Hippocampal formation (tissue), 2 donors: ENCODE measurements around the gene OSBPL2.

Source experiments
- DNase-seq, 2 donors: peaks; one replicate each; lab custom pipeline; 2025; lab: John Stamatoyannopoulos, UW

The OSBPL2 gene

DNA sequence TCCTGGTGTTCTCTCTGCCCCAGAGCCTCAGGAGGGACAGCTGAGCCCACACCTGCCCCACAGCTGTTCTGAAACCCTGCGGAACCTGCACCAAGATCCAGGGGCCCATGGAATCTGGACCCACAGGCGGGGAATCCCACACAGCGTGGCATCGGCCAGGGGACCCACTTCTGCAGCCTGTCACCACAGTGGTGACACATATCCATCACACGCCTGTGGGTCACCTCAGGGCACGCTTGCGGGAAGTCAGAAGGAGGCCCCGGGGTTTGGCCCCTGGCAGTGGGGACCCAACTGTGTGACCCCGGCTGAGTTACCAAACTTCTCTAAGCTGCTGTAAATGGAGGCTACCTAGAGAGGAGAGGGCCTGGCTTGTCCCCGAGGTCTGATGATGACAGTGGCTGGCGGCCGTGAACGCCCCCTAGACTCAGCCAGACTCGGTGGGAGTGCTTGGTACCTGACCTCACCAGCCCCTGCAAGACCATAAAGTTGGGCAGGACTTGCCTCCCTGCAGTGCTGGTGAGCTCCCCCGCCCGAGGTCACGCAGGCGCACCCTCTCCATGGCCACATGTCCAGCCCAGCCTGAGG, 16.0 kb upstream of the OSBPL2 start:
- no peak for DNase-seq

DNA sequence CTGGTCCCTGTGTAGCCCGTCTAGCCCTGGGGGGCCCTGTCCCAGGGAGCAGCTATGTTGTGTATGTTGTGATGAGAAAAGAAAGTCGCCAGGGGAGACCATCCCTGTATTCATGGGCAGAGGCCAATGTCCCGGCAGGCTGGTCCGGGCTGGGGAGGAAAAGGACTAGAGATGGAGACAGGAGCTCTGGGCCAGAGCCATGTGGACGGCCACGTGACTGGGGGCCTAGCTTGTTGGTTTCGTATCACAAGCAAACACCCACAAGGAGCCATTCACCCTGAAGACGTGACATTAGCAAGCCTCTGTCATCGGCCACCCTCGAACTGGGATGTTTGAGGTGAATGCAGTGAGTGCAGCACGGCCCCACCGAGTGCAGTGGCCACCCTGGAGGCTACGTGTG, 15.3 kb upstream of the OSBPL2 start:
- DNase-seq, result no peak

DNA sequence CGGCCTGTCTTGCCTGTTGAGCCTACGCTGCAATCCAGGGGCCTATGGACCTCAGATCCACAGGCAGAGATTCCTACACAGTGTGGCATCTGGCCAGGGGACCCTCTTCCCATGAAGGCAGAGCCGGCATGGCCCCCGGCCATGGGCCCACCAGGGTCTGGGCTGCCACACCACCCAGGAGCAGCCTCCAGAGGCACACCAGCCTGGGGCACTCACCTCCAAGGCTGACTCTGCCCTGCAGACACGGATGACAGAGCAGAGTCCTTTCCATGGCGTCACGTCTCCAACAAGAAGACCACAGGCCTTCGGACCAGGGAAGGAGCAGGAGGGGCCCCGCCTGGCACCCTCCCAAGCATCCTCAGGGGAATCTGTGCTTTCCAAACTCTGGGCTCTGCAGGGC, 14.8 kb upstream of the OSBPL2 start:
- DNase-seq, result no peak

DNA sequence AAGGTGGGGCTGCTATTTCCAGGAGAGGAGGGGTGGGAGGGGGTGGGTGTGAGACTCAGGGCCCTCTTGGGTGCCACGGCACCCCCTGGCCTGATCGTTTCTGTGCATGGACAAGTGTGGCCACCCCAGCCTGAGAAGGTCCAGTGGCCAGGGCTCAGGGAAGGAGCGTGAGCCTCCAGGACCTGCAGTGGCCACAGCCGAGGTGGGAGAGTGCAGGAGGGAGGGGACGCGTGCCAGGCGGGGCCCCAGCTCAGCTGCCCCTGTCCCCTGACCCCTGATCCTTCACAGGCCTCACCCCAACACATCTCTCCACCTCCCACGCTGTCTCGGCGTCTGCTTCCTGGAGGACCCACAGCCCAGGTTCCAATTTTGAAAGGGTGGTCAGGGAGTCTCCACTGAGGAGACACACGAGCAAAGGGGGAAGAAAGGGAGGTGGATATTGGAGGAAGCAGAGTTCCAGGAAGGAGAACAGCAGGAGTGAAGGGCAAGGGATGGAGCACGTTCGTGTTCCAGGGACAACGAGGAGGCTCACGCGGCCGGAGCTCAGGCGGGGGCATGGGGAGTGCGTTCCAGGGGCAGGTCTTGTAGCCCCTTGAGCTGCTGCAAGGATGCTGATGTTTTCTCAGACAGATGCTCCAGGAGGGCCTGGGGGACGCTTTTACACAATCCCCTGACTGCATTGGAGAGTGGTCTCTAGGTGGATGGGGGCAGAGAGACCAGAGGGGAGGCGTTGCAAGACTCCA, 14.0 kb upstream of the OSBPL2 start:
- no peak for DNase-seq

DNA sequence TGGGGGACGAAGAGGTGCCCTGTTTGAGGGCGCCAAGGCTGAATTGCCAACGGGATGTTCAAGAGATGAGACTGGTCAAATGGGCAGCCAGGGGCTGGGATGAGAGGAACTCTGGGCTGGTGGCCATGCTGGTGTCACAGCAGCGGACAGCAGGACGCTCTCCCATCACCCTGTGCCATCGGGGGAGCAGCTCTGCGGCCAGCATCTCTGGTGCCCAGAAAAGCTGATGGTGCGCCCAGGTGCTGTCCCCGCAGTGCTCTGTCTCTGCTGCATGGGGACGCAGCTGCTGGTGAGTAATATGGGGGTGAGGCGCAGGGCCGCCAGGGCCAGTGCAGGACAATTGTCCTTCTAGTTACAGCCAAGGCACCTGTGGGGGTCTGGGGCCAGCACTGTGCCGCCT, 13.3 kb upstream of the OSBPL2 start:
- DNase-seq, result no peak

DNA sequence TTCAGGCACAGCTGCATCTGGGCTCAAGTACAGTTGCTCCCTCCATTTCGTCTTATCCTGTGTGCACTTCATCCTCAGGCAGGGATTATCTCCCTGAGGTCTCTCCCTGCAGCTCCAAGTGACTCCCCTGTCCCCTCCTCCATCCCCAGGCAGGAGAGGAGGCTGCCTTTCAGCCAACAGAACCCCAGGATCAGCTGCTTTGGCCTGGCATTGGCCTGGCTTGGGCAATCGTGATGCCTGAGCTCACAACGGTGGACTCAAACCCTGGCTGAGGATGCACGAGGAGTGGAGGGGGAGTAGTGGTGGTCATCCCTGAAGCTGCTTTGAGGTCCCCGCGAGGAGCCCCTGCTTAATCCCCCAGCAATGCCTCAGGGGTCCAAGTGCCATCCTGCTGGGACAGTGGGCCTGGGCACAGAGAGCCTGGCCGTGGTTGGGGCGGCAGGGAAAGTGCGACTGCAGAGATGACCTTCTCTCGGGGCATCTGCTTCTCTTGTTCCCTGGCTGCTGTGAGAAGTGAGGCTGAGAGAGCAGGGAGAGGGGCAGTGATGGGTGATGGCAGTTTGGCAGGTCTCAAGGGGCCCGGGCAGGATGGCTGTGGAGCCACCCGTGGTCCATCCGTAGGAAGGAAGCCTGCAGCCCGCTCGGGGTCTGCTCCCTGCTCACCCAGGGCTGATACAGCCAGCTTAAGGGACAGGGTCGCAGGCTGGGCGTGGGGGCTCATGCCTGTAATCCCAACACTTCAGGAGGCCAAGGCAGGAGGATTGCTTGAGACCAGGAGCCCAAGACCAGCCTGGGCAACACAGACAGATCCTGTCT, 12.3 kb upstream of the OSBPL2 start:
- DNase-seq, result no peak

DNA sequence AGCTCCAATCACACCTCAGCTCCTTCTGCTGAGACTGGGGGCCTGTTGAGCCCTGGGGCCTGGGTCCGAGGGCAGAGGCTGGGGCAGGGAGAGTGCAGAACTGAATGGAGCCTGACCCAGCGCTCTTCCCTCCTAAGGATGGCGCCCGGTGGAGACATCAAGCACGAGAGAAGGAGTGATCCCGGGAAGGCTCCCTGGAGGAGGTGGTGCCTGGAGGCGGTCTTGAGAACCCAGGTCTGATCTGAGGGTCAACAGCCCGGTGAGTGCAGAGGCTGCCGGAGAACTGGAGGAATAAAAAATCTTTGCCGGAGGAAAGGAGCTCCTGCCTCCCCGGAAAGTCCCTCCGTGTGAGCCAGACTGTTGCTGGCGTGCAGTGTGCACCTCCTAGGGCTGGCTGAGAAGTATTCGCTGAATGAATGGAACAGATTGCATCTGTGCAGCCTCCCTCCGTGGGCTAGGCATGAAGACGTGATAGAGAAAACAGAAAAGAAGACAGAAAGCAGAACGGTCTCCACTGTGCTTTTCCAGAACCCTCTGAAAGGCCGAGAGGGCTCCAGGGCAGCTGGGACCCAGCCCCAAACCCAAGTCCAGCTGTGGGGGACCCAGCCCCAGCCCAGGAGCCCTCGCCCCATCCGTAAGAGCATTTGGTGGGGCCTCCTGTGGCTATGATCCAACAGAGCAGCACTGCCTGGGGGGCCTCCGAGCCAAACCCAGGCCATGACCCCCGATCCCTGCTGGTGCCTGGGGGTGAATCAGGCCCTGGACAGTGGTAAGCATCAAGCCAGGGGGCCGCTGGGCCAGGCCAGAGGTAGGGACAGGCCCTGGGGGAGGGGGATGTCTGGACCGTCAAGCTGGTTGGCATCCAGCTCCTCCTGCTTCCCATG, 11.4 kb upstream of the OSBPL2 start:
- no peak for DNase-seq

DNA sequence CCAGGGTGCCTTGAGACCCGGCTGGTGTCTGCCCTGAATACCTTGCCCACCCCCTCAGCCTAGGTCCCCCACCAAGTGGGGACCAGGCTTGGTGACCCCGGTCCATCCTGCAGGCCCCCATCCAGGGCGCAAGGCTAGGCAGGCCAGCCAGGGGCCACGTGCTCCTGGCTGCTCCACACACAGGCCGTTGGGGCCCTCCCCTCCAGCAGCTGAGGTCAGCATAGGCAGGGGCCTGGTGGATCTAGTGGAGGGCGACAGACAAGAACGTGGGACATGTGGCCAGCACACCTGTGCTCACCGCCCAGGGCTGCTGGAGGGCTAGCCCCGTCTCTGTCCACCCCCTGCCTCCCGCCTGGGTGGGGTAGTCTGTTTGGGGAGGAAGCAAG, 10.7 kb upstream of the OSBPL2 start:
- no peak for DNase-seq

DNA sequence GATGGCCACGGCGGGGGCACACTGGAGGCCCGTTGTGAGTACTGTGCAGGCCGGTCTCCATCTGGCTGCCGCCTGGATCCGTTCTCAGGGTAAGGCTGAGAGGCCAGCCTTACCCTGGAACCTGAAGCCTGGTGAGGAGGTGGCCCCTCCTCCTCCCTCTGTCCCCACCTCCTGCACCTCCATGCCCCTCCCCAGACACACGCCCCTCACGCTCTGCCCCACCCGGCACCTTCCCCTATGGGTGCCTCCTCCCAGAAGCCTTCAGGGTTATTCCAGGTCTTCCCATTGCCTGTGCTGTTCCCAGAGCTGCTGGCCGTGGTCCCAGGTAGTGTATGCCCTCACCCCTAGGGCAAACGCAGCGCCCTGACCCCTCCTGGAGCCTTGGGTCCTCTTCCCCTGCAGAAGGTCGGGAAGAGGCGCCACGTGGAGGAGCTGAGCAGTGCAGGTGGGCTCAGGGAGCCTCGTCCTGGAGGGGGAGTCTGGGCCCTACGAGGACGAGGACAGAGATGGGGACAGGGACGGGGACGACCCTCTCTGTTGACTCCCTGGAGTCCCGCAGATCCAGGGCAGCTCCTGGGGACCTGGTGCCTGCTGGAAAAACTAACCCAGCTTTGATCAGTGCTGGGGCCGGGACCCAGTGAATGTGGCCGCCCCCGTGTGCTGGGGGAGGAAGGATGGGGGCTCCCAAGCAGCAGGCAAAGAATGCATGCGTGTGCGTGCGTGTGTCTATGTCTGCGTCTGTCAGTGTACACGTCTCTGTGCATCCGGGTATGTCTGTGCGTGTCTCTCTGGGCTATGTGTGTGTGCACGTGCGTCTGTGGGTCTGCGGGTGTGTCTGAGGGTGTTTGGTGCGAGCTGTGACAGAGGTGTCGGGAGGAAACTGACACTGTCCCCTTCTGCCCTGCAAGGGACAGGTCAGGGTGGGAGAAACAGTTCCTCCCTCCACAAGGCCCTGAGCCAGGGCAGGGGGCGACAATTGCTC, 10.1 kb upstream of the OSBPL2 start:
- DNase-seq, result no peak

DNA sequence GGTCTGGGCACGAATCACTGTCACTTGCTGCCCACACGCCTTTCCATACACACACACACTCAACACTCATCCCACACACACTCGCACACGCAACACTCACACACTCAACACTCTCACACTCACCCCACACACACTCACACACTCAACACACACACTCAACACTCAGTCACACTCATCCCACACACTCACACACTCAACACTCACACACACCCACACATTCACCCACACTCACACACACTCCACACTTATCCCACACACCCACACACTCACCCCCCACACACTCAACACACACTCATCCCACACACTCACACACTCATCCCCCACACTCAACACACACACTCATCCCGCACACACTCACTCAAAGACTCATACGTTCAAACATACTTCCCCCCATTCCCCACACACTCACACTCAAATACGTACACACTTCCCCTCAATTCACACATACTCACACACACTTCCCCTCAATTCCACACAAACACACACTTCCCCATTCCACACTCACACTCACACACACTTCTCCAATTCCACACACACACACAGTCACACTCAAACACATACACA, 9.3 kb upstream of the OSBPL2 start:
- no peak for DNase-seq

DNA sequence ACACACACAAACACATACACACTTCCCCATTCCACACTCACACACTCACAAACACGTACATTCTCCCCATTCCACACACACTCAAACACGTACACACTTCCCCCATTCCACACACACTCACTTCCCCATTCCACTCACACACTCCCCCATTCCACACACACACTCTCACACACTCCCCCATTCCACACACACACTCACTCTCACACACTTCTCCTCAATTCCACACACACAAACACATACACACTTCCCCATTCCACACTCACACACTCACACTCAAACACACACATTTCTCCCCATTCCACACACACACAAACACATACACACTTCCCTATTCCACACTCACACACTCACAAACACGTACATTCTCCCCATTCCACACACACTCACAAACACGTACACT, 8.7 kb upstream of the OSBPL2 start:
- no peak for DNase-seq

DNA sequence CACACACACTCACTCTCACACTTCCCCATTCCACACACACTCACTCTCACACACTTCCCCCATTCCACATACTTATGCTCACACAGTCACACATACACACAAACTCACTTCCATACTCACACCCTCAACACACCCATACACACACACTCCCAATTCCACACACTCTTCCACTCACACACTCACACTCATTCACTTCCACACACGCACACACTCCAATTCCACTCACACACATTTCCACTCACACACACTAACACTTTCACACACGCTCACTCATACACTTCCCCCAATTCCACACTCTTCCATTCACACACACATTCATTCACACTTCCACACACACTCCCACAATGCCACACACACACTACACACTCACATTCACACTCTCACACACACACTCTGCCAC, 8.0 kb upstream of the OSBPL2 start:
- no peak for DNase-seq

DNA sequence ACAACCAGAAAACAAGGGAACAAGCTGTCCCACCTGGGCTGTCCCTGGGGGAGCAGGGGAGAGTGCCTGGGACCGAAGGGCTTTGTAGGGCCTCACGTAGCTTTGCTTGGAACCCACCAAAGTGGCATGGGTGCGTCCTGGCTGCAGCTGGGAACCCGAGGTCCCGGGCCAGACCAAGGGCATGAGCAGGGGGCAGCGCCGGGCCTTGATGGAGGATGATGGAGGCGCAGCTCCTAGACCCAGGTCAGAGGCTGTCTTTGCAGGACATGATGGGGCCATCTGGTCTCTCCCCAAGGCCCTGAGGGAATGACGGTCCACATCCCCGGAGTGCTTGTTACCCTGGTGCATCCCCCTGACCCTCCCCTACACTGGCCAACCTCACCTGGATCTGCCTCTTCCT, 7.6 kb upstream of the OSBPL2 start:
- DNase-seq, result no peak

DNA sequence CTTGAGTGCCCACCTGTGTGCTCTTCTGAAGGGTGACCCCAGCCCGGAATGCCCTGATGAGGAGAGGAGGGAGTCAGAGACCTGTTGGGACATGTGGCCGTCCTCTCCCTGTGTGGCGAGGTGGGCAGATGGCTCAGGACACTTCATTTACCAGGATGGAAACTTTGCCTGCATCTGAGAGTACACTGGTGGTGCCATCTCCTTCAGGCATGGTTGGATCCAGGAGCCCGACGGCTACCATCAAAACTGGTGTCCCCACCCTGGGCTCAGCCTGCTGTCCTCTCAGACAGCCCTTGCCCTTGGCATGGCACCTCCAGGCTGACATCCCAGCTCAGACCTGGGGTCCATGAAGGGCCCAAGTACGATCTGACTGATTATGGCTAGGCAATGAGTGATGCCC, 7.0 kb upstream of the OSBPL2 start:
- DNase-seq, result no peak

DNA sequence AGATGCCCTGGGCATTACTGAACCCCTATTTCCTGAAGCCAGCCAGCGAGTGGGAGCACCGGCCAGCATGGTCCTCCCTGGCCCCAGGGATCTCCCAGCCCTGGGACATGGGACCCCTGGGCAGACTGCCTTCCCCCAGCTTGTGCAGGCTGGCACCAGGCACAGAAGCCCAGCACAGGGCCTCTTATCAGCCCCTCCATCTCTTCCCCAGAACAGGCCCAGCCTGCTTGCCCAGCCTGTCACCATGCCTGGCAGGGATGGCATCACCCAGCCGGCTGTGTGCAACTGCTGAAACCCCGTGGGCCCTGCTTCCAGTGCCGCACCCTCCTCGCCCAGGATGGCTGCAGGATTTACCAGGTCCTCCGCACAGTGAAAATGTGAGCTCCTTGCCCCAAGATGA, 6.1 kb upstream of the OSBPL2 start:
- no peak for DNase-seq

DNA sequence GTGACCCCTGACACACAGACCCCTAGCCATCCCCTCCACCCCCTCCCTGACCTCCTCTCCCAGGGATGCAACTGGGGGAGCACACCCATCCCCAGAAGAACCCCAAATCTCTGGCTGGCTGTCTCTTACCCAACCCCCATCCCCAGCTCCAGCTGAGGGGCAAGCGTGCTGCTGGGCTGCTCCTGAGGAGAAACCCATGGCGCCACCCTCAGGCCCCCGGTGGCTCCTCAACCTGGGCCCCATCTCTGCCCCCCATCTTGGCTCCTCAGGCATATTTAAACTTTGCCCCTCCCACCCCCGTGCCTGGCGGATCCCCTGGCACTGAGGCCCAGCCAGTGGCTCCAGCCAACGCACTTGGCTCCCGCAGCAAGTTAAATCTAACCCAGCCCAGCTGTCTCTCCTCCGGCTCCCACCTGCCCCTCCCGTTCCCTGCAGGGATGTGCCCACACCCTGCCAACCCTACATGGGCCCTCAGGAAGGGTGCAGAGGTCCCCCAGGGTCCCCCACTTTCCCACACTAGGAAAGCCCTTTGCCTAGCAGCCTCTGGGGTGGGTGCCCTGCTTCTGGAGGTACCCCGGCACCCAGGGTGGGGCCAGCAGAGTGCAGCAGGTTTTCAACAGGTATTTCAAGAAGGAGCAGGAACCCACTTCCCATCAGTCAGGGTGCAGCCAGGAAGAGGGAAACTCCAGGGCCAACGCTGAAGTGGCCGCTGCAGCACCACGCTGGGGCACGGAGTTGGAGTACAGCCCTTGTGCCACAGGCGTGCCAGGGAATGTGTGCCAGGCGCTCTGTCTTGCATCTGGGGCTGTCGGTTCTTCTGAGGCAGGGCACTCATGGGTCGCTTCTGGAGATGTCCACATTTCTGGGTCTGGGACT, 5.3 kb upstream of the OSBPL2 start:
- DNase-seq, result no peak

DNA sequence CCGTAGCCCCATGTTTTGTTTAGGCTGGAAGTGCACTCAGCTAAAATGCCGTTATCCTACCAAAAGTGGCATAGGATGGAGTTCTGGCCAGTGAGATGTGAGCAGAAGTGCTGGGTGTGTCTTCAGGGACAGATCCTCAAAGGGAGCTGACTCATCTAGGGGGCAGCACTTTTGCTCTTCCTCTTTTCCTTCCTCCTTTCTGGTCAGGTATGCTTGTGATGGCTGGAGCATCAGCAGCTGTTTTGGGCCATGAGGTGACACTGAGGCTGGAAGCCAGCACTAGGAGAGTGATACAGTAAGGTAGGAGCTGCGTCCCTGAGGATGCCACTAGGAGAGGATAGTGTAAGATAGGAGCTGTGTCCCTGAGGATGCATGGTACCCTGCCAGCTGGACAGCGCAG, 4.6 kb upstream of the OSBPL2 start:
- DNase-seq, result no peak

DNA sequence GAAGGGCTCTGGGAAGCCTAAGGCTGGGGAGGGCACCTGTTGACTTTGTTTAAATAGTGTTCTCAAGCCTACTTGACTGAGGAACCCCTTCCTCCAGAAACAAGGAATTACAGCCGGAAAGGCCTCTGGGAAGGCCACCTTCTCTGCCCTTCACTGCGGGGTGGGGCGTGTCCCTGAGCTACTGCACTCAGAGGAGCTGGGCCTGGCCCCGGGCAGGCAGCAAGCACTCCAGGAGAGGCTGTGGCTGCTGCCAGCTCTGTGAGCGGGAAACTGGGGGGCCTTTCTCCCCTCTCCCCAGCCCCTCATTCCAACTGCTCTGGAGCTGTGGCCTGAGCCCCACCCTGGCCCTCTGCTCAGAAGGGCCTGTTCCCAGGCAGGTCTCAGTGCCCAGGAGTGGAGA, 4.0 kb upstream of the OSBPL2 start:
- no peak for DNase-seq

DNA sequence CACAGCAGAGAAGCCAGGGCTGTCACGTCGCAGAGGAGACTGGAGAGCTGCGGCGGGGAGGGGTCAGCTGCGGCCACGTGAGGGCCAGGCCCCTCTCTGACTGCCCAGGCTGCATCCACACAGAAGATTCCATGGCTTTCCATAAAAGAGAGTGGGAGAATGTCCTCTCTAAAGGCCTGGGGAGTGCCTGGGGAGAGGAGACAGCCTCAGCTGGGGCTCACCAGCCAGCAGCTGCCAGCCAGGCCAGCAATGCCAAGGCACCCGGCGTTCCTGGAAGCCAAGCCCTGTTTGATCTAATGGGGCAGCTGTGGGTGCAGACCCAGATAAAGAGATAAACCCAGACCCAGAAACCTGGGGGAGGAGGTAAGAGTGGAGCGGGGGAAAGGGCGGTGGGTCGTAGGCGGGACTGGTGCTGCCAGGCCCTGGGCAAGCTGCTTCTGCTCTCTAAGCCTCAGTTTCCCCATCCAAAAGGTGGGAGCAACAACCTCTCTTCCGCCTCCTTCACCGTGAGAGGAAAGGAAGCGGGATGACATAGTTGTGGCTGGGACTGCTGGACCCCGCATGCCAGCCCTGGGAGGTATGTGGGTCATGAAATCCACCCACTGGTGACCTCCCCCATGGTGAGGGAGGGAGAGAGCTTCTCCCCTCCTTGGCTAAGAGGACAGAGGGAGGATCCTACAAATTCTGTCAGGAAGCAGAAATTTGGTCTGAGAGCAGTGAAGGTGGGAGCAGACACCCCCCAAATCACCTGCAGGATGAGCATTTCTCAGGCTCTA, 3.1 kb upstream of the OSBPL2 start:
- peak in 1 of 2 donors; percentile 7 for DNase-seq
